Gastroesophageal sphincter (tissue), 3 donors: ENCODE data around the gene GPX2.

ENCODE experiments used
- CTCF ChIP-seq, 4 experiments: fragments of 200-600 bp in 2 of 4; fragments of 450-650 bp in 2 of 4; sonication (generic) in 1 of 4; IDR thresholded peaks; one replicate each; pipeline ENCODE4 v1.5.1; 2017 to 2019; ENCODE audit warnings: antibody characterized with exemption in 4 of 4, mild to moderate bottlenecking in 2 of 4, moderate library complexity in 2 of 4
- POLR2A ChIP-seq, 2 donors: fragments of 450-650 bp; IDR thresholded peaks; one replicate each; pipeline ENCODE4 v1.6.1; 2017; ENCODE audit warnings: antibody characterized with exemption in 2 of 2, mild to moderate bottlenecking in 2 of 2, moderate library complexity in 1 of 2
- POLR2AphosphoS5 ChIP-seq: sonication (generic); formaldehyde crosslinking; IDR thresholded peaks from one replicate; pipeline ENCODE4 v1.6.1; 2017; ENCODE audit warnings: antibody characterized with exemption

DNA sequence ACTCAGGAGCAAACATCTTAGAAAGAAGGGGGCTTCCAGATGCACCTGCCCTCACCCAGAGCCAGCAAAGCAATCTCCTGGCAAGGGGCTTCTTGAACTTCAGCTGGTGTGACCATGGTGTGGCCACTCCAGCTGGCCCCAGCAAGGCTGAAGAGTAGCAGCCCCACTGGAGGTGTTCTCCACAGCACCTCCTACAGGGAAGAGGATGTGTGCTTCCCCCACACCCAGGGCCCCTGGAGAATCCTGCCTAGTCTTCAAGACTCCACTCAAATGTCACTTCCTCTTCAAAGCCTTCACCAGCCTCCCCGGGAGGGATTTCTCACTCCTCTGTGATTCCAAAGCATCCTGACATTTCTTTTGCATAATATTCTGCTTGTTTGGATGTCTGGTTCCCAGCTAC, 21.1 kb upstream of the GPX2 start:
- TF ChIP-seq CTCF (IDR thresholded peaks at IDR 0.05) (no peak), POLR2A (IDR thresholded peaks at IDR 0.05) (no peak), POLR2AphosphoS5 (no peak)
